Stimulated activated CD8-positive, alpha-beta memory T cell treated with anti-CD3 and anti-CD28 coated beads, Interleukin-7, amount 100 ng/mL, for 1 hour (primary cell): ENCODE data around the gene ARRB2.
"Not testable (repeated sequence)": the region's sequence is repeated elsewhere in the genome, so short reads cannot be mapped to it uniquely, and the experiment has no call there.

Experiments
- DNase-seq, 2 donors: peaks; one replicate each; pipeline ENCODE4 v3.0.0-alpha.2; 2020; ENCODE audit warnings: low read depth in 2 of 2

The ARRB2 gene

GRCh38 chr17:4709794-4710692 lies at the start of gene ARRB2:
Gene ARRB2 (plus strand): TSS chr17:4710632. CDS start chr17:4710722, 90 bp downstream.
- DNase-seq = peak; percentile 95 to 97

GRCh38 chr17:4663711-4664110 lies 46.7 kb upstream of the ARRB2 start:
- no peak for DNase-seq

- no peak for DNase-seq
Measured at GRCh38 chr17:4664230-4664629, 46.2 kb upstream of the ARRB2 start.

GRCh38 chr17:4665027-4665426 lies 45.4 kb upstream of the ARRB2 start:
- DNase-seq = no peak

DNA sequence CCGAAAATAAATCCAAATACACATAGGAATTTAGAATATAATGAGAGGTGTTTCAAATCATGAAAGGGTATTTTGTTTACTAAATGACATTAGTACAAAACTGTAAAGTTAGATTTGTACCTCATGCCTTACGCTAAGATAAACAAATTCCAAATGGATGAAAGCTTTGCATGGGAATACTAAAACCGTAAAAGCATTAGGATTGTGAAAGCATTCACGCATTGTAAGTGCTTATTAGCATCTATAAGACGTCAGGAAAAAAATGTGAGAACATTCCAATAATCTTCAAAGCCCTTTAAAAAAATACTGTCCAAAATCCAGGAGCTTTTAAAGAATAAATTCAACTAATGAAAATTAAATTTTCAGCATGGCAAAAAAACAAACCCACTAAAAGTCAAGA lies 44.1 kb upstream of the ARRB2 start:
- DNase-seq = no peak

DNA sequence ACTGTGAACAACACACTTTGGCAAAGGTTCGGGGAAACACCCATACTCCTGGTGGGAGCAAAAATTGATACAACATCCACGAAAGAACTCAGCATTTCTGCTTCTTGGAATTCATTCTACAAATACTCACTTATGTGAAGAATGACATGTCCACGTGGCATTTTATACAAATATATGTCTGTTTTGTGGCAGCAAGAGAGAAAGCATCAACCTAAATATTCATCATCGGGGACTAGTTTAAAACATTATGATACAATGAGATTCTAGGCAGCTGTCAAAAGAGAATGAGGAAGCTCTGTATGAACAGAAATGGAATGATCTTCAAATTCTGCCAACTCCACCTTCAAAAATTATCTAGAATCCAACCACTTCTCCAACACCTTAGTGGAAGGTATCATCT lies 43.3 kb upstream of the ARRB2 start:
- no peak for DNase-seq

DNA sequence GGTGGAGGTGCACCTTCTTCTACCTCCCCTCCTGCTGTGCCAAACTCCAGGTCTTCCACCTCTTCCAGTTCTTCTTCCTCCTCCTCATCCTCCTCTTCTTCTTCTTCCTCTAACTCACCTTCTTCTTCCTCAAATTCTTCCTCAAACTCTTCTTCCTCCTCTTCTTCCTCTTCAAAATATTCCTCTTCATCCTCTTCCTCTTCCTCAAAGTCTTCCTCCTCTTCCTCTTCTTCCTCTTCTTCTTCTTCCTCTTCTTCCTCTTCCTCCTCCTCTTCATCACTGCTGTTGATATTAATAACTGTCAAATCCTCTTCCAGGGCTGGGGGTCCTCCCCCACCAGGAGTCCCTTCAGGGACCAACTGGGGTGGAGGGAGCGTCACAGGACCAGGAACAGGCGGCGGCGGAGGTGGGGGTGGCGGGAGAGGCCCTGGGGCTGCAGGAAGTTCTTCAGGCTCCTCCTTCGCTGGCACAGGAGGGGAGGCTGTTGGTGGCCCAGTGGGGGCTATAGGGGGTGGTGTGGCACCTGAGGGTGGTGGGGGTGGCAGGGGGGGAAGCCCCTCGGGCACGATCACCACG lies 38.3 kb upstream of the ARRB2 start:
- no peak for DNase-seq

GRCh38 chr17:4672751-4673150 lies 37.7 kb upstream of the ARRB2 start:
- DNase-seq = no peak

GRCh38 chr17:4673169-4673568 lies 37.3 kb upstream of the ARRB2 start:
- no peak for DNase-seq

- no peak for DNase-seq
Measured at GRCh38 chr17:4673986-4674684, 36.3 kb upstream of the ARRB2 start.

- DNase-seq = no peak
Measured at GRCh38 chr17:4674685-4674998, 35.8 kb upstream of the ARRB2 start.

GRCh38 chr17:4675791-4676190 lies 34.6 kb upstream of the ARRB2 start:
- DNase-seq = no peak

- no peak for DNase-seq
Measured at GRCh38 chr17:4676791-4677190, 33.6 kb upstream of the ARRB2 start.

- no peak for DNase-seq
Measured at GRCh38 chr17:4678448-4679026, 31.9 kb upstream of the ARRB2 start.

DNA sequence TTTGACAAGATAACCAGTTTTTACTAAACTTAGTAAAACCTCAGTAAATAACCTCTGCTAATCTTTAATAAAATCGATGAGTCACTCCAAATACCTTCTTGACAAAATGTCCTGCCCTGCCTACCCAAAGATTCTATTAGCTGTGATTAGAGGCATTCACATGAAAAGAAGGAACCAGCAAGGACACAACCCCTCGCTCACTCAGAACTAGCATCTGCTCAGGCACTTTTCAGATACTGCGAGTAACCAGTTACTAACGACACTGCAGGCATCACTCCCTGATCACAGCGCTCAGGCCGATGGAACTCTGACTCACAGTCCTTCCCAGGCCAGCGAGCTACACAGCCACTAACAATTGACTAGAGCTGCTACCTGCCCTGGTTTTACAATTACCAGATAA lies 30.8 kb upstream of the ARRB2 start:
- no peak for DNase-seq

GRCh38 chr17:4683739-4684138 lies 26.7 kb upstream of the ARRB2 start:
- not testable (repeated sequence) for DNase-seq

- DNase-seq = not testable (repeated sequence)
Measured at GRCh38 chr17:4689872-4690271, 20.6 kb upstream of the ARRB2 start.

DNA sequence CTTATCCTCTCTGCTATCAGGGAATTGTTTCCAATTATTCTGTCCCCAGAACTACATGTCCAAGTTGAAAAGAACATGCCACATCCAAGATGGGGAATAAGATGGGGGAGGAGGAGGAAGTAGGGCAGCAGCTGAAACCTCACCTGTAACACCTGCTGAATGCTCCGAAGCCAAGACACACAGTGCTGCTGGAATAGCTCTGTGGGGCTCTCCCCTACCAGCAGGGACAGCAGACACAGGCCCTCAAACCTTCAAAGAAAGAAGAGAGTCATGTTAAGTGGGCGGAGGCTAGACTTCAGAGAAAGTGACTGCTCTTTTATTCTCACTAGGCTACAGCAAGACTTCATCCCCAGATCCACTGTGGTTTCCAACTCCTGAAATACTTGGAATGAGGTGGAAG lies 19.7 kb upstream of the ARRB2 start:
- DNase-seq = no peak

DNA sequence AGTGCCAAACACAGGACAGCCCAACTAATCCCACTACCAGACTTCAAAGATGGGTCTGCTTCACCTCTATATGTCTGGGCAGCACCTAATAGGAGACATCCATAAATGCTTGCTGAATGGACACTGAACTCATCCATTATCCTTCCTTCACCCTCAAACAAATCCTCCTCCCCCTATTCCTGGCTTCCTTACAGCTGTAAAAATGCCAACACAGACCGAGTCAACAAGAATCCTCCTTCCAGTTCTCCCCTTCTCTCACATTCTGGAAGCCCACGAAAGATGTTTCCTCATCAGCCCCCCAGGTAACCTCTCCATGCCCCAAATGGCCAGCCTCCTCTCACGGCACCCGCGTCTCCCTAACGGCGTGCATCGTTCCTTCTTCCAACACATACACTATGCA lies 18.7 kb upstream of the ARRB2 start:
- DNase-seq = no peak

GRCh38 chr17:4693416-4693815 lies 17.0 kb upstream of the ARRB2 start:
- DNase-seq = no peak

DNA sequence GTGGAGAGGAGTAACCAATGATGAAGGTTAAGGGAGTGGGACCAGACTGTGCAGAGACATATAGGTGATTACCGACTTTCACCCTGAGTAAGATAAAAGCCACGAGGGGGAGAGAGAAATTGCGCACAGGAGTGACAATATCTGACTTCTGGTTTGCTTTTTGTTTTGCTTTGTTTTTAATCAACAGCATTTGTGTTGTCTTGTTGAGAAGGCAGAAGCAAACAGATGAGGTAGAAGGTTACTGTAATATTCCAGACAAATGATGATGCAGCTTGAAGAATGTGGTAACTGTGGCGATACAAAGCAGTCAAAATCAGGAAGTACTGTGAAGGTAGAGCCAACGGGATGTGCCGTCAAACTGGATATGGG lies 14.0 kb upstream of the ARRB2 start:
- no peak for DNase-seq

DNA sequence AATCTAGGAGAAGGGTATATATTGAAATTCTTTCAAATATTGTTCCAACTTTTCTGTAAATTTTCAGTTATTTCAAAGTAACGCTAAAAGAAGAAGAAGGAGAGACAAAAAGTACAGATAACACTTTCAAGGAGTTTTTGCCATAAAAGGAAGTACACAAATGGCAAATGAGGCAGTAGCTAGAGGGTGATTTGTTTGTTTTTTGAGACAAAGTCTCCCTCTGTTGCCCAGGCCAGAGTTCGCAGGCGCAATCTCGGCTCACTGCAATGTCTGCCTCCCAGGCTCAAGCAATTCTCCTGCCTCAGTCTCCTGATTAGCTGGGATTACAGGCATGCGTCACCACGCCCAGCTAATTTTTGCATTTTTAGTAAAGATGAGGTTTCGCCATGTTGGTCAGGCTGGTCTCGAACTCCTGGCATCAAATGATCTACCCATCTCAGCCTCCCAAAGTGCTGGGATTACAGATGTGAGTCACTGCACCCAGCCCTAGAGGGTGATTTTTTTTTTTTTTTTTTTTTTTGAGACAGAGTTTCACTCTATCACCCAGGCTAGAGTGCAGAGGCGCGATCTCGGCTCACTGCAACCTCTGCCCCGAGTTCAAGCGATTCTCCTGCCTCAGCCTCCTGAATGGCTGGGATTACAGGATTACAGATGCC lies 10.9 kb upstream of the ARRB2 start:
- not testable (repeated sequence) for DNase-seq
